GM23338 (cell line): Measurements from ENCODE around the gene RNF43. TPM values are rescaled to one million over a fixed set of nuclear protein-coding genes. Genes with fewer than 3 reads are reported as not detected.

Source experiments
- ATAC-seq: fragments of 200-7000 bp; cut with Tn5 transposase; 3 replicates; pipeline ENCODE4 v1.9.1; 2020
- DNase-seq: peaks from one replicate; pipeline ENCODE4 v3.0.0-alpha.2; 2015; ENCODE audit warnings: low spot score
- H2AFZ ChIP-seq: fragments of 200-600 bp; sonication (generic); 2 replicates; pipeline ENCODE4 v1.8.0; 2016; ENCODE audit warnings: antibody characterized with exemption, mild to moderate bottlenecking, moderate library complexity
- H3F3A ChIP-seq: fragments of 200-600 bp; sonication (generic); replicated peaks from 2 replicates; pipeline ENCODE4 v1.8.0; 2017; ENCODE audit warnings: antibody characterized with exemption, mixed run types, low read depth
- H3K27ac ChIP-seq: fragments of 200-600 bp; sonication (generic); 2 replicates; pipeline ENCODE4 v1.6.1; 2016; ENCODE audit warnings: low read depth
- H3K27me3 ChIP-seq: fragments of 200-600 bp; sonication (generic); 2 replicates; pipeline ENCODE4 v1.8.0; 2016; ENCODE audit warnings: mild to moderate bottlenecking, mixed run types, moderate library complexity; ENCODE audit not compliant: insufficient read depth
- H3K36me3 ChIP-seq: fragments of 200-600 bp; sonication (generic); 2 replicates; pipeline ENCODE4 v1.8.0; 2016; ENCODE audit warnings: mild to moderate bottlenecking; ENCODE audit not compliant: insufficient read depth
- H3K4me1 ChIP-seq: fragments of 200-600 bp; sonication (generic); 2 replicates; pipeline ENCODE4 v1.8.0; 2016; ENCODE audit warnings: mild to moderate bottlenecking, moderate library complexity; ENCODE audit not compliant: insufficient read depth
- H3K4me2 ChIP-seq: fragments of 200-600 bp; sonication (generic); 2 replicates; pipeline ENCODE4 v1.7.1; 2017; ENCODE audit warnings: mixed run types
- H3K4me3 ChIP-seq: fragments of 200-600 bp; sonication (generic); 2 replicates; pipeline ENCODE4 v1.6.1; 2016; ENCODE audit warnings: mixed run types
- H3K79me2 ChIP-seq: fragments of 200-600 bp; sonication (generic); replicated peaks from 2 replicates; pipeline ENCODE4 v1.8.0; 2017; ENCODE audit warnings: mild to moderate bottlenecking; ENCODE audit not compliant: insufficient read depth
- H3K9me2 ChIP-seq: fragments of 200-600 bp; sonication (generic); 2 replicates; pipeline ENCODE4 v1.8.0; 2017; ENCODE audit not compliant: insufficient read depth
- H4K20me1 ChIP-seq: fragments of 200-600 bp; sonication (generic); replicated peaks from 2 replicates; pipeline ENCODE4 v1.8.0; 2017; ENCODE audit warnings: mild to moderate bottlenecking; ENCODE audit not compliant: insufficient read depth
- H3K27ac Mint-ChIP-seq: 2 replicates; pipeline ENCODE4 v1.8.0; 2020; ENCODE audit warnings: inconsistent platforms, mild to moderate bottlenecking, moderate library complexity, mixed read lengths
- H3K27me3 Mint-ChIP-seq: 3 replicates; pipeline ENCODE4 v1.8.0; 2022; ENCODE audit warnings: low read depth, mild to moderate bottlenecking, moderate library complexity, mixed read lengths, inconsistent platforms; ENCODE audit not compliant: insufficient read depth, poor library complexity
- H3K36me3 Mint-ChIP-seq: 3 replicates; pipeline ENCODE4 v1.8.0; 2021; ENCODE audit warnings: low read depth, mild to moderate bottlenecking, inconsistent platforms, moderate library complexity, mixed read lengths
- H3K4me1 Mint-ChIP-seq: 3 replicates; pipeline ENCODE4 v1.8.0; 2020; ENCODE audit warnings: mild to moderate bottlenecking, inconsistent platforms, mixed read lengths
- H3K4me3 Mint-ChIP-seq: 3 replicates; pipeline ENCODE4 v1.8.0; 2021; ENCODE audit warnings: moderate library complexity, mild to moderate bottlenecking, inconsistent platforms, mixed read lengths
- H3K9me3 Mint-ChIP-seq: 3 replicates; pipeline ENCODE4 v1.8.0; 2020; ENCODE audit warnings: moderate library complexity, mild to moderate bottlenecking, inconsistent platforms, mixed read lengths
- EZH2 ChIP-seq: fragments of 200-600 bp; sonication (generic); IDR thresholded peaks from one replicate; pipeline ENCODE4 v1.8.0; 2017; ENCODE audit warnings: antibody characterized with exemption, mild to moderate bottlenecking, low read depth; ENCODE audit not compliant: unreplicated experiment
- JUNB ChIP-seq: IDR thresholded peaks from one replicate; pipeline ENCODE4 v1.6.1; 2016; ENCODE audit warnings: antibody characterized with exemption; ENCODE audit not compliant: unreplicated experiment
- POLR2AphosphoS5 ChIP-seq: IDR thresholded peaks from 2 replicates; pipeline ENCODE4 v1.6.1; 2016; ENCODE audit warnings: antibody characterized with exemption, low read depth
- STAT1 ChIP-seq: IDR thresholded peaks from one replicate; pipeline ENCODE4 v1.6.1; 2016; ENCODE audit warnings: antibody characterized with exemption; ENCODE audit not compliant: unreplicated experiment
- polyA plus RNA-seq: library from polyadenylated mRNA; unstranded; fragments of >200 nt; fragmentation: Nextera tagmentation; extraction: Ambion mirVana; gene quantifications from 2 replicates; pipeline ENCODE4 v1.2.1, GENCODE V29; 2016
- total RNA-seq: library from RNA; depleted of rRNA; stranded (reverse); fragments of >200 nt; shearing (Covaris generic); gene quantifications from 2 replicates; pipeline ENCODE4 v1.2.3, GENCODE V29; 2014
- TF ChIP-seq, protein P1 (sequence below): IDR thresholded peaks from one replicate; pipeline ENCODE4 v1.6.1; 2018; ENCODE audit warnings: antibody characterized with exemption; ENCODE audit not compliant: unreplicated experiment
- TF ChIP-seq, protein P2 (sequence below): fragments of 250-450 bp; sonication (Bioruptor Pico); IDR thresholded peaks from 2 replicates; pipeline ENCODE4 v1.5.0; 2020; ENCODE audit warnings: mild to moderate bottlenecking, moderate library complexity

The RNF43 gene
- total and polyA plus RNA-seq, 2 experiments from 2014 or later: 0.58 to 2.2 TPM

DNA sequence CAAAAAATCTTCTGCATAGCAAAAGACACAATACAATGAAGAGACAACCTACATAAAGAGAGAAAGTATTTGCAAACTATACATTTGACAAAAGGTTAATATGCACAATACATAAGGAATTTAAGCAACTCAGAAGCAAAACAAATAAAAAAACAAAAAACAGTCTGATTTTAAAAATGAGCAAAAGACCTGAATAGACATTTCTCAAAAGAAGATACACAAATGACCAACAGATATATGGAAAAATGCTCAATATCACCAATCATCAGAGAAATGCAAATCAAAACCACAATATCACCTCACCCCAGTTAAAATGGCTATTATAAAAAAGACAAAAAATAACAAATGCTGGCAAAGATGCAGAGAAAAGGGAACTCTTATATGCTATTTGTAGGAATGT is 38.2 kb upstream of the RNF43 start:
- no peaks in the 10 kb centered on the region for H3K4me1 Mint-ChIP-seq
- Histone ChIP-seq H3K79me2 (no peaks in the 10 kb centered on the region), H3K27ac (no peak overlapping the region), H3K9me2 (no peaks in the 10 kb centered on the region), H3K36me3 (no peaks in the 10 kb centered on the region), H4K20me1 (no peaks in the 10 kb centered on the region), H3K4me1 (no peaks in the 10 kb centered on the region), H3F3A (no peaks in the 10 kb centered on the region), H3K4me2 (no peak overlapping the region), H3K27me3 (no peaks in the 10 kb centered on the region), H2AFZ (no peak overlapping the region), H3K4me3 (no peak overlapping the region)
- no peaks in the 10 kb centered on the region for H3K9me3 Mint-ChIP-seq
- H3K27ac Mint-ChIP-seq: no peak overlapping the region
- no peaks in the 10 kb centered on the region for H3K36me3 Mint-ChIP-seq
- DNase-seq: no peak
- no peak for ATAC-seq
- TF ChIP-seq JUNB (no peak), POLR2AphosphoS5 (no peak), EZH2 (no peak), STAT1 (no peak)
- TF ChIP-seq, protein P1, sequence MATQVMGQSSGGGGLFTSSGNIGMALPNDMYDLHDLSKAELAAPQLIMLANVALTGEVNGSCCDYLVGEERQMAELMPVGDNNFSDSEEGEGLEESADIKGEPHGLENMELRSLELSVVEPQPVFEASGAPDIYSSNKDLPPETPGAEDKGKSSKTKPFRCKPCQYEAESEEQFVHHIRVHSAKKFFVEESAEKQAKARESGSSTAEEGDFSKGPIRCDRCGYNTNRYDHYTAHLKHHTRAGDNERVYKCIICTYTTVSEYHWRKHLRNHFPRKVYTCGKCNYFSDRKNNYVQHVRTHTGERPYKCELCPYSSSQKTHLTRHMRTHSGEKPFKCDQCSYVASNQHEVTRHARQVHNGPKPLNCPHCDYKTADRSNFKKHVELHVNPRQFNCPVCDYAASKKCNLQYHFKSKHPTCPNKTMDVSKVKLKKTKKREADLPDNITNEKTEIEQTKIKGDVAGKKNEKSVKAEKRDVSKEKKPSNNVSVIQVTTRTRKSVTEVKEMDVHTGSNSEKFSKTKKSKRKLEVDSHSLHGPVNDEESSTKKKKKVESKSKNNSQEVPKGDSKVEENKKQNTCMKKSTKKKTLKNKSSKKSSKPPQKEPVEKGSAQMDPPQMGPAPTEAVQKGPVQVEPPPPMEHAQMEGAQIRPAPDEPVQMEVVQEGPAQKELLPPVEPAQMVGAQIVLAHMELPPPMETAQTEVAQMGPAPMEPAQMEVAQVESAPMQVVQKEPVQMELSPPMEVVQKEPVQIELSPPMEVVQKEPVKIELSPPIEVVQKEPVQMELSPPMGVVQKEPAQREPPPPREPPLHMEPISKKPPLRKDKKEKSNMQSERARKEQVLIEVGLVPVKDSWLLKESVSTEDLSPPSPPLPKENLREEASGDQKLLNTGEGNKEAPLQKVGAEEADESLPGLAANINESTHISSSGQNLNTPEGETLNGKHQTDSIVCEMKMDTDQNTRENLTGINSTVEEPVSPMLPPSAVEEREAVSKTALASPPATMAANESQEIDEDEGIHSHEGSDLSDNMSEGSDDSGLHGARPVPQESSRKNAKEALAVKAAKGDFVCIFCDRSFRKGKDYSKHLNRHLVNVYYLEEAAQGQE: no peak
- TF ChIP-seq, protein P2, sequence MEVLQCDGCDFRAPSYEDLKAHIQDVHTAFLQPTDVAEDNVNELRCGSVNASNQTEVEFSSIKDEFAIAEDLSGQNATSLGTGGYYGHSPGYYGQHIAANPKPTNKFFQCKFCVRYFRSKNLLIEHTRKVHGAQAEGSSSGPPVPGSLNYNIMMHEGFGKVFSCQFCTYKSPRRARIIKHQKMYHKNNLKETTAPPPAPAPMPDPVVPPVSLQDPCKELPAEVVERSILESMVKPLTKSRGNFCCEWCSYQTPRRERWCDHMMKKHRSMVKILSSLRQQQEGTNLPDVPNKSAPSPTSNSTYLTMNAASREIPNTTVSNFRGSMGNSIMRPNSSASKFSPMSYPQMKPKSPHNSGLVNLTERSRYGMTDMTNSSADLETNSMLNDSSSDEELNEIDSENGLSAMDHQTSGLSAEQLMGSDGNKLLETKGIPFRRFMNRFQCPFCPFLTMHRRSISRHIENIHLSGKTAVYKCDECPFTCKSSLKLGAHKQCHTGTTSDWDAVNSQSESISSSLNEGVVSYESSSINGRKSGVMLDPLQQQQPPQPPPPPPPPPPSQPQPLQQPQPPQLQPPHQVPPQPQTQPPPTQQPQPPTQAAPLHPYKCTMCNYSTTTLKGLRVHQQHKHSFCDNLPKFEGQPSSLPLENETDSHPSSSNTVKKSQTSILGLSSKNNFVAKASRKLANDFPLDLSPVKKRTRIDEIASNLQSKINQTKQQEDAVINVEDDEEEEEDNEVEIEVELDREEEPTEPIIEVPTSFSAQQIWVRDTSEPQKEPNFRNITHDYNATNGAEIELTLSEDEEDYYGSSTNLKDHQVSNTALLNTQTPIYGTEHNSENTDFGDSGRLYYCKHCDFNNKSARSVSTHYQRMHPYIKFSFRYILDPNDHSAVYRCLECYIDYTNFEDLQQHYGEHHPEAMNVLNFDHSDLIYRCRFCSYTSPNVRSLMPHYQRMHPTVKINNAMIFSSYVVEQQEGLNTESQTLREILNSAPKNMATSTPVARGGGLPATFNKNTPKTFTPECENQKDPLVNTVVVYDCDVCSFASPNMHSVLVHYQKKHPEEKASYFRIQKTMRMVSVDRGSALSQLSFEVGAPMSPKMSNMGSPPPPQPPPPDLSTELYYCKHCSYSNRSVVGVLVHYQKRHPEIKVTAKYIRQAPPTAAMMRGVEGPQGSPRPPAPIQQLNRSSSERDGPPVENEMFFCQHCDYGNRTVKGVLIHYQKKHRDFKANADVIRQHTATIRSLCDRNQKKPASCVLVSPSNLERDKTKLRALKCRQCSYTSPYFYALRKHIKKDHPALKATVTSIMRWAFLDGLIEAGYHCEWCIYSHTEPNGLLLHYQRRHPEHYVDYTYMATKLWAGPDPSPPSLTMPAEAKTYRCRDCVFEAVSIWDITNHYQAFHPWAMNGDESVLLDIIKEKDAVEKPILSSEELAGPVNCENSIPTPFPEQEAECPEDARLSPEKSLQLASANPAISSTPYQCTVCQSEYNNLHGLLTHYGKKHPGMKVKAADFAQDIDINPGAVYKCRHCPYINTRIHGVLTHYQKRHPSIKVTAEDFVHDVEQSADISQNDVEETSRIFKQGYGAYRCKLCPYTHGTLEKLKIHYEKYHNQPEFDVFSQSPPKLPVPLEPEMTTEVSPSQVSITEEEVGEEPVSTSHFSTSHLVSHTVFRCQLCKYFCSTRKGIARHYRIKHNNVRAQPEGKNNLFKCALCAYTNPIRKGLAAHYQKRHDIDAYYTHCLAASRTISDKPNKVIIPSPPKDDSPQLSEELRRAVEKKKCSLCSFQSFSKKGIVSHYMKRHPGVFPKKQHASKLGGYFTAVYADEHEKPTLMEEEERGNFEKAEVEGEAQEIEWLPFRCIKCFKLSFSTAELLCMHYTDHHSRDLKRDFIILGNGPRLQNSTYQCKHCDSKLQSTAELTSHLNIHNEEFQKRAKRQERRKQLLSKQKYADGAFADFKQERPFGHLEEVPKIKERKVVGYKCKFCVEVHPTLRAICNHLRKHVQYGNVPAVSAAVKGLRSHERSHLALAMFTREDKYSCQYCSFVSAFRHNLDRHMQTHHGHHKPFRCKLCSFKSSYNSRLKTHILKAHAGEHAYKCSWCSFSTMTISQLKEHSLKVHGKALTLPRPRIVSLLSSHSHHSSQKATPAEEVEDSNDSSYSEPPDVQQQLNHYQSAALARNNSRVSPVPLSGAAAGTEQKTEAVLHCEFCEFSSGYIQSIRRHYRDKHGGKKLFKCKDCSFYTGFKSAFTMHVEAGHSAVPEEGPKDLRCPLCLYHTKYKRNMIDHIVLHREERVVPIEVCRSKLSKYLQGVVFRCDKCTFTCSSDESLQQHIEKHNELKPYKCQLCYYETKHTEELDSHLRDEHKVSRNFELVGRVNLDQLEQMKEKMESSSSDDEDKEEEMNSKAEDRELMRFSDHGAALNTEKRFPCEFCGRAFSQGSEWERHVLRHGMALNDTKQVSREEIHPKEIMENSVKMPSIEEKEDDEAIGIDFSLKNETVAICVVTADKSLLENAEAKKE (CRISPR knock-in tag): no peak
- H3K4me3 Mint-ChIP-seq: no peak overlapping the region
- H3K27me3 Mint-ChIP-seq: peaks cover 2% of the 10 kb centered on the region
